Measurements from ENCODE around the gene DCTPP1.
"Not testable (repeated sequence)": the region's sequence is repeated elsewhere in the genome, so short reads cannot be mapped to it uniquely, and the experiment has no call there.

DCTPP1 gene

DNA sequence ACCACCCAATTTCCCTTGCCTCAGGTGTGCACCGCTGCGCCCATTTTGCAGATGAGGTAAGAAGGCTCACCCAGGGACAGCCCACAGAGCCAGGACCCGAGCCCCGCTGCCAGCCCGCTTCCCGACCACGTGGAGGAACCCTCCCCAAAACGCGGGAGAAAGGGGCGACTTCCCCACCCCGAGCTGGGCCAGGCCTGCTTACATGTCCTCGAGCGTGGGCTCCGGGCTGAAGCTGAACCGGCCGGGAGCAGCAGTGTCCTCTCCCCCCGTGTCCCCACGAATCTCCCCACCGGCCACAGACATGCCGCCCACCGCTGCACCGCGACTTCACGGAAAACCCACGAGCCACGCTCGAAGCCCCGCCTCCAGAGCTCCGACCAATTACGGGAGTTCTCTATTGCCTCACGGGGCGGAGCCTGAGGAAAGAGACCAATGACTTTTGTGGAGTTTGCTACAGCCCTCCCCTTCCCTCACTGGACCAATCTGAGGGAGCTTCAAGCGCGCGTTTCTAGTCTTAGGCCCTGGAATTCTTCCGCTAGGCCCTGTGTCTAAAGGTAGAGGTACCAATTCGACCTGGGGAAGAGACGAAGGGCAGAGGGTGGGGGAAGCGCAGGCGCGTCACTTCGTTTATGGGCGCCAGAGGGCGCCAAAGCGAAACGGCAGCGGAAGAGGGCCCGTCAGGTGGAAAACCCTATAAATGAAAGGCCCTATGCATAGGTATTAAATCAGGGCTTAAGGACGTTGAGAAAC, at the start of gene DCTPP1:
Gene DCTPP1, minus strand, starts transcription at position 353 of the 750 bp plus-strand sequence. Its CDS starts 50 bp downstream, at position 303.
- TF ChIP-seq, protein P1, sequence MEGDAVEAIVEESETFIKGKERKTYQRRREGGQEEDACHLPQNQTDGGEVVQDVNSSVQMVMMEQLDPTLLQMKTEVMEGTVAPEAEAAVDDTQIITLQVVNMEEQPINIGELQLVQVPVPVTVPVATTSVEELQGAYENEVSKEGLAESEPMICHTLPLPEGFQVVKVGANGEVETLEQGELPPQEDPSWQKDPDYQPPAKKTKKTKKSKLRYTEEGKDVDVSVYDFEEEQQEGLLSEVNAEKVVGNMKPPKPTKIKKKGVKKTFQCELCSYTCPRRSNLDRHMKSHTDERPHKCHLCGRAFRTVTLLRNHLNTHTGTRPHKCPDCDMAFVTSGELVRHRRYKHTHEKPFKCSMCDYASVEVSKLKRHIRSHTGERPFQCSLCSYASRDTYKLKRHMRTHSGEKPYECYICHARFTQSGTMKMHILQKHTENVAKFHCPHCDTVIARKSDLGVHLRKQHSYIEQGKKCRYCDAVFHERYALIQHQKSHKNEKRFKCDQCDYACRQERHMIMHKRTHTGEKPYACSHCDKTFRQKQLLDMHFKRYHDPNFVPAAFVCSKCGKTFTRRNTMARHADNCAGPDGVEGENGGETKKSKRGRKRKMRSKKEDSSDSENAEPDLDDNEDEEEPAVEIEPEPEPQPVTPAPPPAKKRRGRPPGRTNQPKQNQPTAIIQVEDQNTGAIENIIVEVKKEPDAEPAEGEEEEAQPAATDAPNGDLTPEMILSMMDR (IDR thresholded peaks at IDR 0.05; ENCODE audit: borderline replicate concordance, control extremely low read depth, extremely low read depth, insufficient read depth, missing control alignments), result peak; percentile 77
- in situ Hi-C loops (cut with MboI; ENCODE audit: low sequenced_read_pairs, unreplicated experiment), result loop anchor here (10.0 to 25.0 kb wide), 2 partner anchors 95 to 182 kb away; partner anchors contain the start of genes ZNF689 and ZNF768
- peak; percentile 95 for DNase-seq (ENCODE audit: low spot score)

DNA sequence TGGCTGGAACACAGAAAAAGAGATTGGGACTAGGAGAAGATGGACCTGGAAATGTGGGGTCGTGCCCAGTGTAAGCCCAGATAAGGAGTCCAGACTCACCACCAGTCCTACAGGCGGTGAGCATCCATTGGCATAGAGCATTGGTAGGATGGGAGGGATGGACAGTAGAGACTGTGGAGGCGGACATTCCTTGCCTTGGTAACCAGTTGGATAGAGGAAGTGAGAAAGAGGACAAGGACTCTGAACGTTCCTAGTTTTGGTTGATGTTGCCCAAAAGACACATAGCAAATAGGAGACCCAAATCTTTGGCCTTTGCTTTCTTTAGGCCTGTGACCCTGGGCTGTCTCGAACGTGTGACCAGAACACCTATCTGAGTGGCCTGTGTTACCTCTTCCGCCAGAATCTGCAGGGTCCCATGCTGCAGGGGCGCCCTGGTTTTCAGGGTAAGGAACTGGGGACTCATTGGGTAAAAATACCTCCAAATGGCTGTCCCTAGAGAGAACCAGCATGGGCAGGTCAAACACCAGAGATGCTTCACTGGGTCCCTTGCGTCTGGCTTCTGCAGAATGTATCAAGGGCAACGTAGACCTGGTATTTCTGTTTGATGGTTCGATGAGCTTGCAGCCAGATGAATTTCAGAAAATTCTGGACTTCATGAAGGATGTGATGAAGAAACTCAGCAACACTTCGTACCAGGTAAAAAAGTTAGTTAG, 49.1 kb upstream of the DCTPP1 start:
- no peak for DNase-seq (ENCODE audit: low spot score)
- in situ Hi-C loops (cut with MboI; ENCODE audit: low sequenced_read_pairs, unreplicated experiment), result no loop called here
- TF ChIP-seq, protein P1 (IDR thresholded peaks at IDR 0.05; ENCODE audit: borderline replicate concordance, control extremely low read depth, extremely low read depth, insufficient read depth, missing control alignments), result no peak

DNA sequence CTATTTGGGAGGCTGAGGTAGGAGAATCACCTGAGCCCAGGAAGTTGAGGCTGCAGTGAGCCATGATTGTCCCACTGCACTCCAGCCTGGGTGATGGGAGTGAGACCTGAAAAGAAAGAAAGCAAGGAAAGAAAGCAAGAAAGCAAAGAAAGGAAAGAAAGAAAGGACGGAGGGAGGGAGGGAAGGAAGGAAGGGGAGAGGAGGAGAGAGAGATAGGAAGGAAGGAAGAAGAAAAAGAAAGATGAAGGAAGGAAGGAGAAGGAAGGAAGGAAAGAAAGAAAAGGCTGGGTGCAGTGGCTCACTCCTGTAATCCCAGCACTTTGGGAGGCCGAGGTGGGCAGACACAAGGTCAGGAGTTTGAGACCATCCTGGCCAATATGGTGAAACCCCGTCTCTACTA, 47.9 kb upstream of the DCTPP1 start:
- in situ Hi-C loops (cut with MboI; ENCODE audit: low sequenced_read_pairs, unreplicated experiment); DNase-seq (ENCODE audit: low spot score): not testable (repeated sequence)

DNA sequence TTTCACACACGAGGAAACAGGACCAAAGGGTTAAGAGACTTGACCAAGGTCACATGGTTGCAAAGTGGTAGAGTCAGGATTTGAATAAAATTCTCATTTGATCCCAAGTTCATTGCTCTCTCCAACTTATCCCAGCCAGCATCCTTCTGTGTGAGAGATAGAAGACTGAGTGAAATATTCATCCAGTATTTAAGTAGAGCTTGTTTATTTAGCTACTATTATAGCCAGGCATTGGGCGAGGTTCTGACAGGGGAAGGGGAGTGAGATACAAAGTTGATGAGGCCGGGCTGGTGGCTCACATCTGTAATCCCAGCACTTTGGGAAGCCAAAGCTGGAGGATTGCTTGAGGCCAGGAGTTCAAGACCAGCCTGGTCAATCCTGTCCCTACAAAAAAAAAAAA, 47.2 kb upstream of the DCTPP1 start:
- TF ChIP-seq, protein P1 (IDR thresholded peaks at IDR 0.05; ENCODE audit: borderline replicate concordance, control extremely low read depth, extremely low read depth, insufficient read depth, missing control alignments), result no peak
- in situ Hi-C loops (cut with MboI; ENCODE audit: low sequenced_read_pairs, unreplicated experiment), result no loop called here
- DNase-seq (ENCODE audit: low spot score), result no peak

DNA sequence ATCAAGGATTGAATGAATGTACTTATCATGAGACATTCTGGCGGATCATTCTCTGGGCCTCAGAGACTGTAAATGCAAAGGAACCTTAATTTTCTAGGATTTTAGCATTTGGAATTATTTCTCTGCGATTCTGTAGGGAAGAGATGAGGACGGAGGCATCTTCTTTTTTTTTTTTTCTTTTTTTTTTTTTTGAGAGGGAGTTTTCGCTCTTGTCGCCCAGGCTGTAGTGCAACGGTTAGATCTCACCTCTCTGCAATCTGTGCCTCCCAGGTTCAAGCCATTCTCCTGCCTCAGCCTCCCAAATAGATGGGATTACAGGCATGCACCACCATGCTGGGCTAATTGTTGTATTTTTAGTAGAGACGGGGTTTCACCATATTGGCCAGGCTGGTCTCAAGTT, 44.9 kb upstream of the DCTPP1 start:
- TF ChIP-seq, protein P1 (IDR thresholded peaks at IDR 0.05; ENCODE audit: borderline replicate concordance, control extremely low read depth, extremely low read depth, insufficient read depth, missing control alignments), result no peak
- in situ Hi-C loops (cut with MboI; ENCODE audit: low sequenced_read_pairs, unreplicated experiment), result no loop called here
- no peak for DNase-seq (ENCODE audit: low spot score)

DNA sequence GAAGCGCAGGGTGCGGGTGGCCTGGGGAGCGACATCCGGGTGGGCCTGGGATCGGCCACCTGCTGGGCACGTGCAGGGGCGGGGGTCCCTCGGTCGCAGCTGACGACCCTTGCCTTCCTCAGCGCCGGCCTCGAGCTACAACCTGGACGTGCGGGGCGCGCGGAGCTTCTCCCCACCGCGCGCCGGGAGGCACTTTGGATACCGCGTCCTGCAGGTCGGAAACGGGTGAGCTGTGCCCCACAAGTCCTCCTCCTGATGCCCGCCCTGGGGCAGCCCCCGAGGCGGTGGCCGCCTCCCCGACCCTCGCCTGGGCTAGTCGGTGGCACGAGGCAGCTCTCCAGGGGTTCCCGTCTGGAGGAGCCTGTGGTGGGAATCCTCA, 44.2 kb upstream of the DCTPP1 start:
- DNase-seq (ENCODE audit: low spot score), result no peak
- TF ChIP-seq, protein P1 (IDR thresholded peaks at IDR 0.05; ENCODE audit: borderline replicate concordance, control extremely low read depth, extremely low read depth, insufficient read depth, missing control alignments), result no peak
- in situ Hi-C loops (cut with MboI; ENCODE audit: low sequenced_read_pairs, unreplicated experiment), result no loop called here
